Urothelium cell line (cell line): ENCODE data around the gene TOP3B.

ENCODE experiments used
- DNase-seq: peaks from one replicate; pipeline ENCODE4 v3.0.0; 2011; ENCODE audit warnings: low spot score, mixed read lengths
- FAIRE-seq: peaks from 2 replicates; lab custom pipeline; 2011; peaks lifted over from hg19 to GRCh38; lab: Jason Lieb, UNC

Gene TOP3B

GRCh38 chr22:21964234-21964633 is 18.4 kb downstream of the TOP3B start:
- no peak for DNase-seq
- FAIRE-seq: peak; percentile 88

- FAIRE-seq (peak; percentile 32), DNase-seq (no peak)
Measured at GRCh38 chr22:21963790-21964211, 18.8 kb downstream of the TOP3B start.

- no peak for FAIRE-seq
Measured at GRCh38 chr22:21963286-21963685, 19.3 kb downstream of the TOP3B start.

GRCh38 chr22:21962655-21962949 is 20.0 kb downstream of the TOP3B start:
- FAIRE-seq (peak; percentile 69), DNase-seq (no peak)

More at GRCh38 chr22:21963286-21963685, 19.3 kb downstream of the TOP3B start:
- no peak for DNase-seq

- DNase-seq (no peak), FAIRE-seq (no peak)
Measured at GRCh38 chr22:21961886-21962654, 20.5 kb downstream of the TOP3B start.

- DNase-seq (no peak), FAIRE-seq (no peak)
Measured at GRCh38 chr22:21961127-21961867, 21.3 kb downstream of the TOP3B start.

GRCh38 chr22:21960200-21961126 is 22.1 kb downstream of the TOP3B start:
- FAIRE-seq (peak; percentile 80), DNase-seq (no peak)

- no peak for DNase-seq
Measured at GRCh38 chr22:21959274-21960074, 23.1 kb downstream of the TOP3B start.

GRCh38 chr22:21958360-21959273 is 24.0 kb downstream of the TOP3B start:
- FAIRE-seq (no peak), DNase-seq (no peak)

More at GRCh38 chr22:21959274-21960074, 23.1 kb downstream of the TOP3B start:
- peak; percentile 68 for FAIRE-seq

GRCh38 chr22:21952586-21953571 is 29.7 kb downstream of the TOP3B start, which contains the start of gene PPM1F:
TSS of gene PPM1F (minus strand) at chr22:21952848. CDS start at chr22:21946048, 6,800 bp downstream.
- FAIRE-seq (no peak), DNase-seq (peak; percentile 100)

GRCh38 chr22:21951931-21952465 is 30.6 kb downstream of the TOP3B start:
- FAIRE-seq (no peak), DNase-seq (peak; percentile 53)

- no peak for FAIRE-seq
- DNase-seq: no peak
Measured at GRCh38 chr22:21951062-21951461, 31.5 kb downstream of the TOP3B start.

- no peak for DNase-seq
- FAIRE-seq: no peak
Measured at GRCh38 chr22:21949948-21950347, 32.6 kb downstream of the TOP3B start.

- no peak for FAIRE-seq
- no peak for DNase-seq
Measured at GRCh38 chr22:21949569-21949918, 33.0 kb downstream of the TOP3B start.

GRCh38 chr22:21948824-21949568 is 33.6 kb downstream of the TOP3B start:
- DNase-seq (no peak), FAIRE-seq (peak; percentile 9)

- FAIRE-seq (no peak), DNase-seq (no peak)
Measured at GRCh38 chr22:21948390-21948789, 34.2 kb downstream of the TOP3B start.
